Heart right ventricle (tissue), 16 donors: ENCODE measurements around the gene COL4A2. TPM values are rescaled to one million over a fixed set of nuclear protein-coding genes. Genes with fewer than 3 reads are reported as not detected.

Source experiments
- ATAC-seq, 8 donors: fragments of 200-7000 bp; cut with Tn5 transposase; one replicate each; pipeline ENCODE4 v1.9.1; 2020; ENCODE audit warnings: mild to moderate bottlenecking in 8 of 8, moderate library complexity in 8 of 8, moderate number of reproducible peaks in 1 of 8
- DNase-seq, 2 donors: peaks; one replicate each; pipeline ENCODE4 v3.0.0-alpha.2; 2020
- H3K27ac ChIP-seq, 10 donors: fragments of 200-600 bp; sonication (generic) in 2 of 10; one replicate each; pipeline versions ENCODE4 v1.5.0 to v1.8.0; 2020 to 2022; ENCODE audit warnings: mild to moderate bottlenecking in 3 of 10
- H3K27me3 ChIP-seq, 7 donors: fragments of 200-600 bp; one replicate each; pipeline ENCODE4 v1.8.0; 2021 to 2022; ENCODE audit warnings: mild to moderate bottlenecking in 2 of 7
- H3K36me3 ChIP-seq, 9 donors: fragments of 200-600 bp; sonication (generic) in 1 of 9; one replicate each; pipeline versions ENCODE4 v1.5.0 to v1.8.0; 2020 to 2022; ENCODE audit warnings: mild to moderate bottlenecking in 2 of 9
- H3K4me1 ChIP-seq, 9 donors: fragments of 200-600 bp; sonication (generic) in 1 of 9; one replicate each; pipeline versions ENCODE4 v1.5.0 to v1.8.0; 2020 to 2022; ENCODE audit warnings: mild to moderate bottlenecking in 4 of 9
- H3K4me3 ChIP-seq, 10 donors: fragments of 200-600 bp; sonication (generic) in 2 of 10; one replicate each; pipeline versions ENCODE4 v1.5.0 to v1.8.0; 2020 to 2022; ENCODE audit warnings: mild to moderate bottlenecking in 7 of 10, moderate library complexity in 2 of 10
- H3K9me3 ChIP-seq, 11 donors: fragments of 200-600 bp in 10 of 11; sonication (generic) in 2 of 11; one replicate each; pipeline versions ENCODE4 v1.5.0 to v1.8.0; 2013 to 2022; ENCODE audit warnings: mild to moderate bottlenecking in 2 of 11, control low read depth in 1 of 11, moderate library complexity in 1 of 11
- CTCF ChIP-seq, 9 donors: fragments of 200-600 bp; sonication (generic) in 2 of 9; IDR thresholded peaks; one replicate each; pipeline versions ENCODE4 v1.5.0 to v1.8.0; 2021 to 2022; ENCODE audit warnings: antibody characterized with exemption in 9 of 9, mild to moderate bottlenecking in 5 of 9, moderate library complexity in 1 of 9
- WGBS, 2 donors: extraction: QIAGEN DNeasy Blood & Tissue Kit; methylation state at CpG; one replicate each; pipeline ENCODE4 v1.1.7; 2013; ENCODE audit warnings: inconsistent platforms in 1 of 2; 5-methylcytosine and 5-hydroxymethylcytosine counted together
- intact Hi-C, 10 donors: fragments of 100-400 bp; cut with DNase I; formaldehyde crosslinking; loops; one replicate each; pipeline versions ENCODE4 v1.11.1 to v1.14.2; 2022
- polyA plus RNA-seq, 2 donors: library from polyadenylated mRNA; stranded (reverse); fragments of 200-250 nt; gene quantifications; one replicate each; pipeline ENCODE4 v1.2.3, GENCODE V29; 2013
- total RNA-seq, 10 donors: library from RNA; stranded (reverse); fragmentation: NEBNext Ultra II Directional in 3 of 10; extraction: Animal tissue kit (Norgen Biotek cat#: 25700) in 3 of 10; gene quantifications; one replicate each; pipeline versions ENCODE4 v1.2.1 to v1.2.4, GENCODE V29; 2021 to 2023
- donor health status: Arrhythmogenic right ventricular cardiomyopathy.
- donor health status: ischemic (EF 13 %, LVEDD 7.1; RV severe dilation, severe dysfunction).
- donor health status: healthy with polysubstance abuse.
- donor health status: DM: no; HTN: yes; CAD: no.
- donor health status: DM: no; HTN: no; CAD: no.
- donor health status: ischemic (EF 25% LVEDD 6.9; RV normal size, moderate dysfunction).
- donor health status: ischemic (EF 25% LVEDD 5.7; RV mildly dilated, moderate dysfunction).
- donor health status: healthy.
- donor health status: DM: yes; HTN: yes; CAD: no.
- donor health status: Ischemic cardiomyopathy.
- donor health status: ischemic (EF 35%, LVEDD 5.7; RV mildly dilated, moderate dysfunction).
- donor health status: nonischemic (EF 11% LVEDD 7.7; RV severe dilation, severe dysfunction).
- donor health status: DM: yes; HTN: yes; CAD: no.
- donor health status: PGD.
- donor health status: ischemic (EF 29% LVEDD 5.4; RV normal size, mild dysfunction).
- donor health status: nonischemic (EF 23%, LVEDD 6.1; RV moderate dilation, normal function).

The COL4A2 gene
- total and polyA plus RNA-seq, 12 donors: 81.7 to 301 (median 128) TPM

GRCh38 chr13:110305949-110306339 is 1.1 kb upstream of the COL4A2 start:
- intact Hi-C loops: loop anchor here in 9 of 10 donors (2.0 to 10.0 kb wide), 12 partner anchors 33 to 406 kb away; partner anchors contain the start of gene ING1 (in 1 of the 9)
- Histone ChIP-seq H3K4me1 (peaks cover 25 to 75% (median 64%) of the 10 kb centered on the region in 9 donors), H3K4me3 (peak overlapping the region; percentile 81 to 98 (median 96)), H3K36me3 (peaks cover 0 to 27% (median 0%) of the 10 kb centered on the region in 9 donors), H3K27ac (peak overlapping the region; percentile 95 to 99 (median 97)), H3K9me3 (no peaks in the 10 kb centered on the region), H3K27me3 (peaks cover 0 to 77% (median 0%) of the 10 kb centered on the region in 7 donors)
- TF ChIP-seq CTCF (IDR thresholded peaks at IDR 0.05): no peak
- DNase-seq (no peak), ATAC-seq (peak in 4 of 8 donors; percentile 14 to 29 (median 24))
- 1 to 5% methylated on average over 6 of the region's 6 CpGs for WGBS, 2 donors

GRCh38 chr13:110306340-110306959 is 634 bp upstream of the COL4A2 start:
- ATAC-seq (peak in 7 of 8 donors; percentile 2 to 33 (median 10)), DNase-seq (no peak)
- Histone ChIP-seq H3K4me1 (peaks cover 28 to 75% (median 64%) of the 10 kb centered on the region in 9 donors), H3K9me3 (no peaks in the 10 kb centered on the region), H3K4me3 (peak overlapping the region; percentile 81 to 98 (median 96)), H3K36me3 (peaks cover 0 to 26% (median 0%) of the 10 kb centered on the region in 9 donors), H3K27me3 (peaks cover 0 to 78% (median 0%) of the 10 kb centered on the region in 7 donors), H3K27ac (peak overlapping the region; percentile 95 to 99 (median 97))
- intact Hi-C loops: loop anchor here in 9 of 10 donors (2.0 to 10.0 kb wide), 12 partner anchors 32 to 406 kb away; partner anchors contain the start of gene ING1 (in 1 of the 9)
- WGBS, 2 donors: 1% methylated on average over 52 to 53 of the region's 53 CpGs
- TF ChIP-seq CTCF (IDR thresholded peaks at IDR 0.05): peak in 1 of 9 donors; percentile 7

- H3K9me3 ChIP-seq: no peaks in the 10 kb centered on the region
- H3K27ac ChIP-seq: peak overlapping the region; percentile 95 to 99 (median 97)
- peaks cover 0 to 37% (median 3%) of the 10 kb centered on the region in 9 donors for H3K36me3 ChIP-seq
- H3K4me1 ChIP-seq: peaks cover 30 to 75% (median 70%) of the 10 kb centered on the region in 9 donors
- TF ChIP-seq CTCF (IDR thresholded peaks at IDR 0.05): no peak
- H3K4me3 ChIP-seq: peak overlapping the region; percentile 81 to 98 (median 96)
- 0 to 1% methylated on average over 63 to 64 of the region's 64 CpGs for WGBS, 2 donors
- ATAC-seq: peak; percentile 3 to 47 (median 24)
- H3K27me3 ChIP-seq: peaks cover 0 to 88% (median 0%) of the 10 kb centered on the region in 7 donors
- peak; percentile 38 to 63 for DNase-seq
- intact Hi-C loops: loop anchor here in 9 of 10 donors (1.0 to 10.0 kb wide), 13 partner anchors 31 to 404 kb away; partner anchors contain the start of gene ING1 (in 1 of the 9)
These were observed 927 bp downstream of the COL4A2 start for GRCh38 chr13:110307767-110308655.
